ENCODE results near the gene IQCN. TPM values are rescaled to one million over a fixed set of nuclear protein-coding genes. Genes with fewer than 3 reads are reported as not detected.

The IQCN gene
- total RNA-seq, 4 donors from 2014 or later, result 0.23 to 3.1 (median 0.96) TPM

DNA sequence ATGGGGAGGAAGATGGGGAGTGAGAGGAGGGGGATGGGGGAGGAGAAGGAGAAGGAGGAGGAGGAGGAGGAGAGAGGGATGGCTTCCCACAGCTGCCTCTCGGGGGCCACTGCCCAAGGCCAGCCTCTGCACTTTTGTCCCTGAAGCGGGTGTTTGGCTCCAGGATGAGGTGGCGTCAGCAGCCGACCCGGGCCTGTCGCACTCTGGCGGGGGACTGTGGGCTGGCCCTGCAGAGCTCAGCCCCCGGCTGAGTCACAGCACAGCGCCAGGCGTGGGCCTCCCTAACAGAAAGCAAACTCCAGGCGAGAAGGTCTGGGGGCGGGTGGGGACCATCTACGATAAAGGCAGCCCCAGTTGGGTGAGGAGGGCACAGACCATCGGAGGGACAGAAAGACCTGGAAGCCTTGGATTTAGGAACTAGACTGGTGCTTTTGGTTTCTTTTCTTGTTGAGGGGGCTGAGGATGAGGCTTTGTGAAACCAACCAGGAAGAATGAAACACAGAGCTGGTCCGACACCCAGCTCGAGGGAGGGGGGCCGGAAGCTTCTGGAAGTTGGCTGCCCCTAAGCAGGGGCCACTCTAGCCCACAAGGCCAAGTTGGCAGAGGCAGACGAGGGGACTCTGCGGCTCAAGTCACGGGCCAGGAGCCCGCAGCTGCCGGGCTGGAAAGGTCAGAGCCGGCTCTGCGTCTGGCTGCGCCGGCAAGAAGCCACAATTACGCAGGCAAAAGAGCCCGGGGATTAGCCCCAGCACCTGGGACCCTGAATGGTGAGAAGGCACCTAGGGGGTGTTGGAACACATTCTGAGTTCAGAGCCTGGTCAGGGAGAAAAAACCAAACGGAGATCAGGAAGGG, 30.4 kb upstream of the IQCN start:
- intact Hi-C loops (cut with DNase I), result no loop called here
- 2 to 8% methylated on average over 17 to 20 of the region's 29 CpGs for WGBS, 2 donors
- H3K4me1 ChIP-seq, result peaks cover 54 to 83% (median 69%) of the 10 kb centered on the region in 3 donors
- no peaks in the 10 kb centered on the region for H3K9me3 ChIP-seq
- H3K27me3 ChIP-seq, result no peaks in the 10 kb centered on the region
- H3K36me3 ChIP-seq, result peaks cover 7 to 25% (median 7%) of the 10 kb centered on the region in 3 donors
- TF ChIP-seq POLR2A (IDR thresholded peaks at IDR 0.05), result peak in 2 of 4 donors; percentile 67 to 72
- TF ChIP-seq, protein P1, sequence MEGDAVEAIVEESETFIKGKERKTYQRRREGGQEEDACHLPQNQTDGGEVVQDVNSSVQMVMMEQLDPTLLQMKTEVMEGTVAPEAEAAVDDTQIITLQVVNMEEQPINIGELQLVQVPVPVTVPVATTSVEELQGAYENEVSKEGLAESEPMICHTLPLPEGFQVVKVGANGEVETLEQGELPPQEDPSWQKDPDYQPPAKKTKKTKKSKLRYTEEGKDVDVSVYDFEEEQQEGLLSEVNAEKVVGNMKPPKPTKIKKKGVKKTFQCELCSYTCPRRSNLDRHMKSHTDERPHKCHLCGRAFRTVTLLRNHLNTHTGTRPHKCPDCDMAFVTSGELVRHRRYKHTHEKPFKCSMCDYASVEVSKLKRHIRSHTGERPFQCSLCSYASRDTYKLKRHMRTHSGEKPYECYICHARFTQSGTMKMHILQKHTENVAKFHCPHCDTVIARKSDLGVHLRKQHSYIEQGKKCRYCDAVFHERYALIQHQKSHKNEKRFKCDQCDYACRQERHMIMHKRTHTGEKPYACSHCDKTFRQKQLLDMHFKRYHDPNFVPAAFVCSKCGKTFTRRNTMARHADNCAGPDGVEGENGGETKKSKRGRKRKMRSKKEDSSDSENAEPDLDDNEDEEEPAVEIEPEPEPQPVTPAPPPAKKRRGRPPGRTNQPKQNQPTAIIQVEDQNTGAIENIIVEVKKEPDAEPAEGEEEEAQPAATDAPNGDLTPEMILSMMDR (IDR thresholded peaks at IDR 0.05), result no peak
- peak overlapping the region; percentile 18 to 64 (median 42) for H3K4me3 ChIP-seq
- peak overlapping the region; percentile 92 to 97 (median 94) for H3K27ac ChIP-seq
- no peak for DNase-seq

DNA sequence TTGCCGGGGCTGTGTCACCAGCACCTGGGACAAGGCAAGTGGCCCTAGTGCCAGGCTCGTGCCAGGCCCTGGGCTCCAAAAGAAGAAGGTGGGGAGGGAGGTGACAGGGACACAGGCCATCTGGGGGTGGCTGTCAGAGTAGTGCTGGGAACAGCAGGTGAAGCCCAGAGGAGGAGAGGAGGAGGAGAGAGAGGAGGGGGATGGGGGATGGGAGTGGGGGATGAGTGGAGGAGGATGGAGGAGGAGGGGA, 29.9 kb upstream of the IQCN start:
- intact Hi-C loops (cut with DNase I), result no loop called here
- no peak for DNase-seq
- Histone ChIP-seq H3K4me3 (peak overlapping the region; percentile 18 to 64 (median 42)), H3K4me1 (peaks cover 54 to 83% (median 69%) of the 10 kb centered on the region in 3 donors), H3K27me3 (no peaks in the 10 kb centered on the region), H3K36me3 (peaks cover 1 to 20% (median 2%) of the 10 kb centered on the region in 3 donors), H3K27ac (peak overlapping the region; percentile 92 to 97 (median 94)), H3K9me3 (no peaks in the 10 kb centered on the region)
- WGBS, 2 donors, result 13% methylated on average over 2 of the region's 2 CpGs; no CpG with 5 or more reads in 1 of the 2 donors
- no peak for TF ChIP-seq POLR2A (IDR thresholded peaks at IDR 0.05)
- TF ChIP-seq, protein P1 (IDR thresholded peaks at IDR 0.05), result no peak

DNA sequence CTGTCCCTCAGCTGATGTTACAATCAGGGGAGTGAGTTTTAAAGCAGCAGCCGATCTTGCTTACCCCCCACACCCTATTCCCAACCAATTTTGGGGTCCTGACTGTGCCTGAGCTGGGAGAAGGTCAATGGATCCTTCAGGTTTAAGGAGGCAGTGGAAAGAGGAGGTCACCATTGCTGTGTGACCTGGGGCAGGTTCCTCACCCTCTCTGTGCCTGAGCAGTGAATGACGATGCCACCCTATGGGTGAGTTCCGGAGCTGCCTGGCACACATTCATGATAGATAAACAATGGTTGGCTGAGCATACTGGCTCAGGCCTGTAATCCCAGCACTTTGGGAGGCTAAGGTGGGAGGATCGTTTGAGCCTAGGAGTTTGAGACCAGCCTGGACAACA, 27.5 kb upstream of the IQCN start:
- H3K4me3 ChIP-seq, result no peak overlapping the region
- intact Hi-C loops (cut with DNase I), result no loop called here
- peaks cover 43 to 64% (median 52%) of the 10 kb centered on the region in 3 donors for H3K4me1 ChIP-seq
- peak overlapping the region; percentile 42 to 94 (median 72) for H3K27ac ChIP-seq
- H3K36me3 ChIP-seq, result no peaks in the 10 kb centered on the region
- no peaks in the 10 kb centered on the region for H3K27me3 ChIP-seq
- DNase-seq, result no peak
- TF ChIP-seq, protein P1 (IDR thresholded peaks at IDR 0.05), result peak in 1 of 6 experiments; percentile 16
- no peak for TF ChIP-seq POLR2A (IDR thresholded peaks at IDR 0.05)
- WGBS, 2 donors, result 42 to 82% methylated on average over 2 to 4 of the region's 4 CpGs
- no peaks in the 10 kb centered on the region for H3K9me3 ChIP-seq

DNA sequence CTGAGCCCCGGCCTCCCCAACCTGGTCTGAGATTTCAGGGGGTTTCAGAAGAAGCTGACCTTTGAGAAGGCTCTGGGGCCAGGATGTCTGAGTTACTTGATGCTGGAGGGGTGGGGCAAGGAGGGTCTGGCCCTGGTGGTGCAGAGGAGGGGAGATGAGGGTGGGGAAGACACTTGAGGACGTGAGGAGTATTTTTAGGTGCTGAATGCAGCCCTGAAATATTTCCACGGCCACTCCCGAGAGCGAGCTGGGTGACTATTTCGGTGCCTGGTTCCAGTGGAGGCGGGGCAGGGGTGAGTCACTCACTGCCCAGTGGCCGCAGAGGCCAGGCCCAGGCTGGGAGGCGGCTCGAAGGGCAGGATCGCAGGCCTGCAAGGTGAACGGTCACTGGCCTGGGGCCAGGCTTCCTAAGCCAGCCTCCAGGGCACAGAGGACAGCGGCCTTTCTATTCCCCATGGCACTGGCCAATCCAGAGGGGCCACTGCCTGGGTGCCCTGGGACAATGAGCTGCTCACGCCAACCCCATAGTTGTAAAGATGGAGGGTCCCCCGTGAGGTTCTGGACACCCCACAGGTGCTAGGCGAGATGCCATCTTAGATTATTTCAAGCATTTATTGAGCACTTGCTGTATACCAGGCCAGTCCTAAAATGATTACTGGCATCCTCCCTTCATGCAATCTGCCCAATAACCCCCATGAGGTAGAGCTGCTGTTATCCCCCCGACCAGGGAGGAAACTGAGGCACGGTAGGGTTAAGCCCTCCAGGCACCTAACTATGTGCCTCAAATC, 26.9 kb upstream of the IQCN start:
- intact Hi-C loops (cut with DNase I), result no loop called here
- H3K9me3 ChIP-seq, result no peaks in the 10 kb centered on the region
- 29 to 38% methylated on average over 10 to 14 of the region's 18 CpGs for WGBS, 2 donors
- peaks cover 37 to 58% (median 46%) of the 10 kb centered on the region in 3 donors for H3K4me1 ChIP-seq
- no peaks in the 10 kb centered on the region for H3K27me3 ChIP-seq
- H3K4me3 ChIP-seq, result no peak overlapping the region
- TF ChIP-seq, protein P1 (IDR thresholded peaks at IDR 0.05), result no peak
- no peak for TF ChIP-seq POLR2A (IDR thresholded peaks at IDR 0.05)
- H3K27ac ChIP-seq, result peak overlapping the region; percentile 64 to 94 (median 72)
- DNase-seq, result no peak
- no peaks in the 10 kb centered on the region for H3K36me3 ChIP-seq

DNA sequence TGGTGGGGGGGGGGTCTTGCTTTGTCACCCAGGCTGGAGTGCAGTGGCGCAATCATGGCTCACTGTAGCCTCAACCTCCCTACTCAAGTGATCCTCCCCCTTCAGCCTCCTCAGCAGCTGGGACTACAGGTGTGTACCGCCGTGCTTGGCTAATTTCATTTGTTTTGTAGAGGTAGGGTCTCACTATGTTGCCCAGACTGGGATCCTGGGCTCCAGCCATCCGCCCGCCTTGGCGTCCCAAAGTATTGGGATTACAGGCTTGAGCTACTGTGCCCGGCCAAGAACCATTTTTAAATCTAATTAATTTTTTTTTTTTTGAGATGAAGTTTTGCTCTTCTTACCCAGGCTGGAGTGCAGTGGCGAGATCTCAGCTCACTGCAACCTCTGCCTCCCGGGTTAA, 25.4 kb upstream of the IQCN start:
- no peak overlapping the region for H3K4me3 ChIP-seq
- 80 to 93% methylated on average over 6 to 9 of the region's 9 CpGs for WGBS, 2 donors
- H3K4me1 ChIP-seq, result peaks cover 22 to 43% (median 31%) of the 10 kb centered on the region in 3 donors
- DNase-seq, result no peak
- H3K27me3 ChIP-seq, result no peaks in the 10 kb centered on the region
- no peaks in the 10 kb centered on the region for H3K9me3 ChIP-seq
- intact Hi-C loops (cut with DNase I), result no loop called here
- H3K36me3 ChIP-seq, result no peaks in the 10 kb centered on the region
- no peak for TF ChIP-seq POLR2A (IDR thresholded peaks at IDR 0.05)
- TF ChIP-seq, protein P1 (IDR thresholded peaks at IDR 0.05), result no peak
- H3K27ac ChIP-seq, result no peak overlapping the region

Data from esophagus squamous epithelium (tissue), 5 donors.